Esophagus muscularis mucosa (tissue), 4 donors: Measurements from ENCODE around the gene MYMX.

Experiments used
- EP300 ChIP-seq: sonication (generic); formaldehyde crosslinking; IDR thresholded peaks from one replicate; pipeline ENCODE4 v1.6.1; 2017; ENCODE audit warnings: antibody characterized with exemption
- POLR2A ChIP-seq: fragments of 450-650 bp; IDR thresholded peaks from one replicate; pipeline ENCODE4 v1.6.1; 2017; ENCODE audit warnings: antibody characterized with exemption, moderate library complexity, mild to moderate bottlenecking, low read depth
- POLR2AphosphoS5 ChIP-seq, 2 donors: sonication (generic); formaldehyde crosslinking; IDR thresholded peaks; one replicate each; pipeline ENCODE4 v1.6.1; 2017; ENCODE audit warnings: antibody characterized with exemption in 2 of 2
- TF ChIP-seq, protein P1 (sequence below), 3 experiments: fragments of 200-600 bp in 2 of 3; fragments of 450-650 bp in 1 of 3; sonication (generic) in 2 of 3; IDR thresholded peaks; one replicate each; pipeline ENCODE4 v1.5.1; 2017 to 2019; ENCODE audit warnings: antibody characterized with exemption in 3 of 3, mild to moderate bottlenecking in 2 of 3, moderate library complexity in 1 of 3

- TF ChIP-seq, protein P1, sequence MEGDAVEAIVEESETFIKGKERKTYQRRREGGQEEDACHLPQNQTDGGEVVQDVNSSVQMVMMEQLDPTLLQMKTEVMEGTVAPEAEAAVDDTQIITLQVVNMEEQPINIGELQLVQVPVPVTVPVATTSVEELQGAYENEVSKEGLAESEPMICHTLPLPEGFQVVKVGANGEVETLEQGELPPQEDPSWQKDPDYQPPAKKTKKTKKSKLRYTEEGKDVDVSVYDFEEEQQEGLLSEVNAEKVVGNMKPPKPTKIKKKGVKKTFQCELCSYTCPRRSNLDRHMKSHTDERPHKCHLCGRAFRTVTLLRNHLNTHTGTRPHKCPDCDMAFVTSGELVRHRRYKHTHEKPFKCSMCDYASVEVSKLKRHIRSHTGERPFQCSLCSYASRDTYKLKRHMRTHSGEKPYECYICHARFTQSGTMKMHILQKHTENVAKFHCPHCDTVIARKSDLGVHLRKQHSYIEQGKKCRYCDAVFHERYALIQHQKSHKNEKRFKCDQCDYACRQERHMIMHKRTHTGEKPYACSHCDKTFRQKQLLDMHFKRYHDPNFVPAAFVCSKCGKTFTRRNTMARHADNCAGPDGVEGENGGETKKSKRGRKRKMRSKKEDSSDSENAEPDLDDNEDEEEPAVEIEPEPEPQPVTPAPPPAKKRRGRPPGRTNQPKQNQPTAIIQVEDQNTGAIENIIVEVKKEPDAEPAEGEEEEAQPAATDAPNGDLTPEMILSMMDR (IDR thresholded peaks at IDR 0.05) = no peak
- TF ChIP-seq POLR2A (no peak), POLR2AphosphoS5 (IDR thresholded peaks at IDR 0.05) (no peak), EP300 (no peak)
These were observed 35.8 kb upstream of the MYMX start for GRCh38 chr6:44180886-44181285.
